ENCODE data around the gene IL4. TPM values are rescaled to one million over a fixed set of nuclear protein-coding genes. Genes with fewer than 3 reads are reported as not detected.

The IL4 gene
- total RNA-seq, 2 donors from 2014 or later: 1.2 to 1.5 TPM

- peak overlapping the region; percentile 65 to 74 for H3K4me3 Mint-ChIP-seq
- ATAC-seq (replicated peaks in 1 of 2): no peak
- peaks cover 11% of the 10 kb centered on the region for H3K27me3 Mint-ChIP-seq (ENCODE audit: low read depth)
- DNase-seq: peak in 1 of 2 donors; percentile 39
- no peaks in the 10 kb centered on the region for H3K9me3 Mint-ChIP-seq
- peaks cover 83% of the 10 kb centered on the region for H3K4me1 Mint-ChIP-seq (ENCODE audit: low read depth)
- no peaks in the 10 kb centered on the region for H3K36me3 Mint-ChIP-seq (ENCODE audit: insufficient read depth in 2 of 2)
- H3K27ac Mint-ChIP-seq: peak overlapping the region; percentile 19
Observed at GRCh38 chr5:132661231-132662003, 12.4 kb upstream of the IL4 start.

GRCh38 chr5:132662004-132662401 is 11.8 kb upstream of the IL4 start:
- Mint-ChIP-seq H3K9me3 (no peaks in the 10 kb centered on the region), H3K36me3 (ENCODE audit: insufficient read depth in 2 of 2) (no peaks in the 10 kb centered on the region), H3K27me3 (ENCODE audit: low read depth) (peaks cover 9% of the 10 kb centered on the region), H3K4me3 (no peak overlapping the region), H3K4me1 (ENCODE audit: low read depth) (peaks cover 81% of the 10 kb centered on the region), H3K27ac (peak overlapping the region; percentile 16)
- no peak for DNase-seq
- ATAC-seq (replicated peaks in 1 of 2): no peak

GRCh38 chr5:132662925-132663770 is 10.6 kb upstream of the IL4 start:
- H3K4me3 Mint-ChIP-seq: peak overlapping the region; percentile 47 to 73
- DNase-seq (peak; percentile 76 to 80), ATAC-seq (replicated peaks in 1 of 2) (peak; percentile 71 to 78)
- H3K4me1 Mint-ChIP-seq (ENCODE audit: low read depth): peaks cover 76% of the 10 kb centered on the region
- peak overlapping the region; percentile 88 for H3K27ac Mint-ChIP-seq
- H3K9me3 Mint-ChIP-seq: no peaks in the 10 kb centered on the region
- no peaks in the 10 kb centered on the region for H3K36me3 Mint-ChIP-seq (ENCODE audit: insufficient read depth in 2 of 2)
- peaks cover 5% of the 10 kb centered on the region for H3K27me3 Mint-ChIP-seq (ENCODE audit: low read depth)

DNA sequence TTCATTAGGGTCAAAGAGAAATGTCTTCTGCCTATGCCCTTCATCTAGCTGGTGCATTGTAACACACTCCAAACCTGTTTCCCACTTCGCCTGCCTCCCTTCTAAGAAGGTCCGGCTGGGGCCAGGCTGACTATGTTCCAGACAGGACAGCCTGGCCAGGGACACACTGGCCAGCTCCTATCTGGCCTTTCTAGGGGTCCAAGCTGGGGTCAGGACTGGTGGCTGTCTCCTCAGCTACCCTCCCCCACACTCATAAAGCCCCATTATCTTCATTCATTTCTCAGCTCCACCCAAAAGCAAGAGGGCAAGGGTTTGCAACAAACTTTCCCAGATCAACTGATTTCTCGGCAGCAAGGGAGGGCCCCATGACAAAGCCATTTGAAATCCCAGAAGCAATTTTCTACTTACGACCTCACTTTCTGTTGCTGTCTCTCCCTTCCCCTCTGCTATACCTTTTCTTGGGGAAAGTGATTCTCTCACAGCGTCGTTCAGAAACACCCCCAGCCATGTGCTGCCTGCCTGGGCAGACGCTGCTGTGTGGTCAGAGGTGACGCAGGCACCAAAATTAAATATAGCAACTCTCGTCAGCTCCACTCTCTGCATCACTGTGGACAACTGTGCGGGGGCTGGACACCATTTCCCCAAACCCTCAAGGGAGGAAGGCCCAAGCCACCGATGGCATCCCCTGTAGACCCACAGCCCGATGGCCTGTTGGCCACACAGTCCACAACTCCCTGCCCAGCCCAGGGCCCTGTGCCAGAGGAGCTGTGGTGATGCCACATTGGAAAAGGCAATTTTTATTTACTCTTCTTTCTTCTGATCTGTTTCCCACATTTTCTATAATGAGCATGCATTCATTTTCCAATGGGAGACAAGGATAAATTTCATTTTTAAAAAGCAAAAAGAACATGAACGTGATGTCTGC is 9.8 kb upstream of the IL4 start:
- H3K4me1 Mint-ChIP-seq (ENCODE audit: low read depth): peaks cover 67% of the 10 kb centered on the region
- H3K36me3 Mint-ChIP-seq (ENCODE audit: insufficient read depth in 2 of 2): no peaks in the 10 kb centered on the region
- peak overlapping the region; percentile 88 for H3K27ac Mint-ChIP-seq
- H3K9me3 Mint-ChIP-seq: no peaks in the 10 kb centered on the region
- ATAC-seq (replicated peaks in 1 of 2): peak; percentile 44 to 53
- peaks cover 5% of the 10 kb centered on the region for H3K27me3 Mint-ChIP-seq (ENCODE audit: low read depth)
- H3K4me3 Mint-ChIP-seq: peak overlapping the region; percentile 47 to 73
- DNase-seq: peak; percentile 26 to 42

- H3K9me3 Mint-ChIP-seq: no peaks in the 10 kb centered on the region
- peak overlapping the region; percentile 47 to 73 for H3K4me3 Mint-ChIP-seq
- H3K4me1 Mint-ChIP-seq (ENCODE audit: low read depth): peaks cover 60% of the 10 kb centered on the region
- ATAC-seq (replicated peaks in 1 of 2): no peak
- no peaks in the 10 kb centered on the region for H3K36me3 Mint-ChIP-seq (ENCODE audit: insufficient read depth in 2 of 2)
- DNase-seq: no peak
- peak overlapping the region; percentile 88 for H3K27ac Mint-ChIP-seq
- peaks cover 5% of the 10 kb centered on the region for H3K27me3 Mint-ChIP-seq (ENCODE audit: low read depth)
Observed at GRCh38 chr5:132664696-132665209, 9.0 kb upstream of the IL4 start.

DNA sequence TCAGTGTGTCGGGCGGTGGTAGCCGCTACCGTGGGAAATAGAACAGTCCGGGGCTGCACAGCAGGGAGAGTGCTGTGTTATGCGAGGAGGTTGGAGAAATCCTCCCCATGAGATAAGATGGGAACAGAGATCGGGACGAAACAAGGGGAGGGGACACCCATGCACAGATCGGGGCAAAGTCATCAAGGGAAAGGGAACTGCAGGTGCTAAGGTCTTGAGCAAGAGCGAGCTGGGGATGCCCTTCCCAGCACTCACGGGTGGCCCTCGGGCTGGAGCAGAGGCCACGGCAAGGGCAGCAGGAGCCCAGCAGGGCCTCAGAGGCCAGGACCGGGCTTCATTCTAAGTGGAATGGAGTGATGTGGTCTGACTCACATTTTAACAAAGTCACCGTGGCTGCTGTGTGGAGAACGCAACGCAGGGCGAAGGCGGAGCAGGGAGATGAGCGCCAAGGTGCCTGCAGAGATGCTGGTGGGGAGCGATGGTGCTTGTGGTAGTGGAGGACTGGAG is 8.2 kb upstream of the IL4 start:
- Mint-ChIP-seq H3K27ac (no peak overlapping the region), H3K4me1 (ENCODE audit: low read depth) (peaks cover 51% of the 10 kb centered on the region), H3K36me3 (ENCODE audit: insufficient read depth in 2 of 2) (no peaks in the 10 kb centered on the region), H3K27me3 (ENCODE audit: low read depth) (peaks cover 6% of the 10 kb centered on the region), H3K9me3 (no peaks in the 10 kb centered on the region), H3K4me3 (no peak overlapping the region)
- DNase-seq (no peak), ATAC-seq (replicated peaks in 1 of 2) (no peak)

DNA sequence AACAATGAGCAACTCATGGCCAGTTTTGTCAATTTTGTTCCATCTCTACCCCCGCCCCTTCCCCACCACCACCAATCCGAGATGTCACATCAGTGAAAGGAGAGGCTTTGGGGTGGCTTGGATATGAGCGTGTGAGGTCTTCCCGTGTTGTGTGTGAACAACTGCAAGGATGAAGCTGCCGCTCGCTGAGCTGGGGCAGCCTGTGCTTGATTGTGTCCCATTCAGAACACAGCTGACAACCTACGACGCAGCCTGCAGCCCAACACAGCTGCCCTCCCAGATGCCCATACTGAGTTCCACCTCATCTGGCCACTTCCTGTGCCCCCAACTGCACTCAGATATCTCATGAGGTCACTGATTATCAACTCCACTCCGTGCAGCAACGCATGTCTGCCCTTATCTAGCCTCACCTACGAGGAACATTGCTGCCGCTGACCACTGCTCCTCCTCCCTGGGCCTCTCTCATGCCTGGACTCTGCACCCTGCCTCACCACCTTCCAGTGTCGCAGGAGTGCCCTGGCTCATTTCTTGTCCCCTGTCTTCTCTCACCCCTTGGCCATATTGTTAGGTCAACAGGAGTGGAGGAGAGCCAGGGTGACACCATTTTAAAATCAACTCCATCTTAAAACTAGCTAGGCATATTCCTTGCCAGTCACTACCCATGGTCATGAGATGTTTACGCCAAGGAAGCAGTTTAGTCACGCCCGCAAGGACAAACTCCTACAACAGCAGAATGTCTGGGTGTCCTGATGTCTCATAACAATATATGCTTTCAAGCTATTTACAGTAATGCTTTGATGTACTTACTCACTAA is 7.3 kb upstream of the IL4 start:
- DNase-seq: no peak
- no peaks in the 10 kb centered on the region for H3K36me3 Mint-ChIP-seq (ENCODE audit: insufficient read depth in 2 of 2)
- no peak overlapping the region for H3K4me3 Mint-ChIP-seq
- peaks cover 43% of the 10 kb centered on the region for H3K4me1 Mint-ChIP-seq (ENCODE audit: low read depth)
- no peak for ATAC-seq (replicated peaks in 1 of 2)
- peaks cover 0 to 2% of the 10 kb centered on the region in 2 donors for H3K9me3 Mint-ChIP-seq
- no peak overlapping the region for H3K27ac Mint-ChIP-seq
- H3K27me3 Mint-ChIP-seq (ENCODE audit: low read depth): peaks cover 9% of the 10 kb centered on the region

DNA sequence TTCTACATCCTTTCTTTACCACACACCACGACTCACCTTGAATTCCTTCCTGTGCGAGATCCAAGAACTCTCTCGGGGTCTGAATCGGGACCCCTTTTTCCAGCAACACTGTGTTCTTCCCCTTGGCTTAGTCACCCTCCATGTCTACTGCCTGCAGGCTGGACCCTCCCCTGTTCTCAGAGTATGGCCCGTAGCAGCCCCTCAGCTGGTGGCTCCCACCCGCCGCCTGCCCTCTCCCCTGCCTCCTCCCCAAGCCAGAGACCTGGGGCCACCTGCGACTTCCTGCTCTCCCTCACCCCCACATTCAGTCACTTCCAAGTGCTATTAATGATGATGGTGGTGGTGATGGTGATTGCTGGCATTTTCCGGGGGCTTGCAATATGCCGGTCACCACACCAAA is 6.5 kb upstream of the IL4 start:
- no peak for DNase-seq
- H3K9me3 Mint-ChIP-seq: peaks cover 0 to 2% of the 10 kb centered on the region in 2 donors

DNA sequence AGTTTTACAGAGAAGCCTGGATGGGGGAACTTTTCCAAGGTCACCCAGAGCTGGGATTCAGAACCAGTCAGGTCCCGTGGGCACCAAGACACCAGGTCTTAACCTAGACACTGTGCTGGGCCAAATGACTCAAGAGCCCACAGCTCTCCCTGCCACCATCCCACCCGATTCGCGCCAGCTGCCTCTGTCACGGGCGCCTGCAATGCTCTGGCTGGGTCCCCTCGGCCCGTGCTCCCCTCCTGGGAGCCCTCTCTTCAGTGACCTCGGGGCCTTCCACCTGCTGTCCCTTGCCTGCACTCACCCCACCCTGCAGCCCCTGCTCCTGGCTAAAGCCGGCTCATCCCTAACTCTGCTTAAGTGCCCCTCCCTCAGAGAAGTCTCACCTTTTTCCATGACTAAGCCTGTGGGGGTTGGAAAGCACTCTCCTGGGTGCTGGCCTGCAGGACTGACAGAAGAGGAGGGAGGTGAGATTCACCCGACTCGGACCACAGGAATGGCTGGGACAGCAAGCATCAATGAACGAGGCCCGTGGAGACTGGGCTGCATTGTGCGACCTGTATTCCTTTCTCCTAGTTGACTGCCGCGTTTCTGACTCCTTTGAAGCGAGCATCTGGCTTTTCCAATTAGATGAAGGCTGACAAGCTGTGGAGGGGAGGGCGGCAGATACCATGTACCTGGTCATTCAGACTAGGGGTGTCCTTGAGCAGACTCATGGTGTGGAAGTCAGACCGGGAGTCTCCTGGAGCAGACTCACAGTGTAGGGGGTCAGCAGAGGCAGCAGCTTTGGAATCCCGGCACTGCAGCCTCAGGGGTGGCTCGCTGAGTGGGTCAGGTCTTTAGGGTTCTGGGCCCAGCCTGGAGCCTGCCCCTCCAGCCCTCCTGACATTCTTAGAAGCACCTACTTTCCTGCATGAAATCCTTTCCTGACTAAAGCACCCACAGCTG is 5.8 kb upstream of the IL4 start:
- Mint-ChIP-seq H3K4me3 (no peak overlapping the region), H3K36me3 (ENCODE audit: insufficient read depth in 2 of 2) (no peaks in the 10 kb centered on the region), H3K4me1 (ENCODE audit: low read depth) (peaks cover 30% of the 10 kb centered on the region), H3K27me3 (ENCODE audit: low read depth) (peaks cover 9% of the 10 kb centered on the region), H3K27ac (no peak overlapping the region), H3K9me3 (peaks cover 0 to 2% of the 10 kb centered on the region in 2 donors)
- ATAC-seq (replicated peaks in 1 of 2) (no peak), DNase-seq (no peak)

More for the DNA sequence above, 6.5 kb upstream of the IL4 start:
- ATAC-seq (replicated peaks in 1 of 2): no peak
- H3K4me1 Mint-ChIP-seq (ENCODE audit: low read depth): peaks cover 35% of the 10 kb centered on the region
- no peak overlapping the region for H3K4me3 Mint-ChIP-seq
- peaks cover 9% of the 10 kb centered on the region for H3K27me3 Mint-ChIP-seq (ENCODE audit: low read depth)
- H3K27ac Mint-ChIP-seq: no peak overlapping the region
- no peaks in the 10 kb centered on the region for H3K36me3 Mint-ChIP-seq (ENCODE audit: insufficient read depth in 2 of 2)

GRCh38 chr5:132668706-132669454 is 4.9 kb upstream of the IL4 start:
- no peak overlapping the region for H3K27ac Mint-ChIP-seq
- peaks cover 0 to 2% of the 10 kb centered on the region in 2 donors for H3K9me3 Mint-ChIP-seq
- H3K4me1 Mint-ChIP-seq (ENCODE audit: low read depth): peaks cover 30% of the 10 kb centered on the region
- no peaks in the 10 kb centered on the region for H3K36me3 Mint-ChIP-seq (ENCODE audit: insufficient read depth in 2 of 2)
- ATAC-seq (replicated peaks in 1 of 2): no peak
- DNase-seq: no peak
- no peak overlapping the region for H3K4me3 Mint-ChIP-seq
- peaks cover 9% of the 10 kb centered on the region for H3K27me3 Mint-ChIP-seq (ENCODE audit: low read depth)
